T-helper 22 cell (primary cell): ENCODE data around the gene STOML3.

ENCODE experiments used
- DNase-seq: peaks from one replicate; pipeline ENCODE4 v3.0.0-alpha.2; 2020; ENCODE audit warnings: low read depth

The STOML3 gene

DNA sequence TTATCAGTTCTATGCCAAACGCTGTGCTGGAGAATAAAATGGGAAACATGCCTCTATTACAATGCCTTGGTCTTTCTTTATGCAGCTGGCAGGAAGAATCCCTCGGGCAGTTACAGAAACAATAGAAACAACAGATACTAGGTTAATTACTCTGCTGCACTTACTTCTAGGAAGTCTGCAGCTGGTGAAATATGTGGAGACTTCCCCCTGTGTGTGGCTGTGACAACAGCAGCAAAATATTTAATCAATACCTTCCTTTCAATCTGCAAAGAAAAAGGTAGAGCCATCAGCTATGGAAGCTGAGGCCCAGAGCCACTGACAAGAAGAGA lies 9.9 kb downstream of the STOML3 start:
- DNase-seq = no peak

- DNase-seq = no peak
Observed at GRCh38 chr13:38979891-38980749, 10.5 kb downstream of the STOML3 start.

DNA sequence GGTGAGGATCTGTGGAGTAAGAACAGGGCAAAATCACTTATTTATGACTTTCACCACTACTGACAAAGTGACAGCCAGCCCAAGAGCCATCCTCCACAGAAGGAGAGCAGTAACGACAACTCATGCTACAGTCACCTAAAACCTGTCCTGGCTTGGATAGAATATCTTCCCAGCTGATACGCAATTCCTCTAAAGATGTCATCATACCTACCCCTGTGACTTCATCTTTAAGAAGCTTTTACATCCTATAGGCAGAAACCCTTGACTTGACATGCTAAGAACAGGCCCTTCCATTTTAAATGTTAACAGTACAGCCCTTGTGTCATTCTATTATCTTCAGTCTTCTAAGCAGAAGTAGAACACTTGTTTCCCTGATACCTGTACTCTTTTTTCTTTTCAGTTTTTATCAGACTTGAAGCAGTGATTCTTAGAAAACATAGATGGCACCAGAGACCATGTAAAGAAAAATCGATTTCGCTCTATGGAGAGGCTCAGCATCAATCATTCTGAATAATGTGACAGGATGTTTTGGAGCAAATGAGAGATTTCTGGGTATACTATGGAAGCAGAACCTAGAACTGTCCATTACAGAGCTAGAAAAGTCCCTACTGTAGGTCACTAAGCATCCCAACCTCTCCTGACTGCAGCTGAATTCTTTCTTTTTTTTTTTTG lies 20.1 kb downstream of the STOML3 start:
- DNase-seq = no peak

- DNase-seq = no peak
Observed at GRCh38 chr13:38969187-38969586, 21.4 kb downstream of the STOML3 start.

DNA sequence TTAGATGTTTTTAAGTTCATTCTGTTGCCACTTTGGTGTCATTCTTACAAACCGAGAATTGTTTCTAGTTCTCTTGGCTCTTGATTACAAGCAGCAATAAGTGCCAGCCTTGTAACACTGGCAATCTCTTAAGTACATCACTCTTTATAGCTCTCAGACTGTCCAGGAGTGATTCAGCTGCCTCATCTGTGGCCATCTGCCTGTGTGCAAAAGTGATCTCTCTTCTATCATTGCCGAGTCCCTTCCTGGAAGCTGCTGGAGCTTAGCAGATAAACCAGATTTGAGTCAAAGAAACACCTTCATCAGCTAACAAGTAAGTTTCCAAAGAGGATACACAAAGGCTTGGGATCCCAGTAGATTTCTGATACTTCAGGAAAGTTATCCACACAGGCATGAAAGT lies 23.2 kb downstream of the STOML3 start:
- DNase-seq = no peak

- DNase-seq = no peak
Observed at GRCh38 chr13:38965281-38965680, 25.4 kb downstream of the STOML3 start.

DNA sequence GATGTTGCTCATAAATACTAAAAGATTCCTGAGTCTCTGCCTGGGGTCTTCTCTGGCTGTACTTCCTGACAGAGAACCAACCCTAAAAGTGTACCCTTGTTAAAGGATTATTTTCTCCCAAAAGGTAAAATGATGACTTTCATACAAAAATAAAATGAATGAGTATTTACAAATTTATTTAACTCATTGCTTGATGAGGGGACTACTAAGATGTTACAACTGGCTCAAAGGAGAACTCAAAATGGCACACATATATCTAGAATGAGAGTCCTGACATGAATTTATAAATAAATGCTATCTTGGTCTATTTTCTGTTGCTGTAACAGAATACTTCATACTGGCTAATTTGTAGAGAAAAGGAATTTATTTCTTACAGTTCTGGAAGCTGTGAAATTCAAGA lies 30.5 kb downstream of the STOML3 start:
- DNase-seq = no peak

DNA sequence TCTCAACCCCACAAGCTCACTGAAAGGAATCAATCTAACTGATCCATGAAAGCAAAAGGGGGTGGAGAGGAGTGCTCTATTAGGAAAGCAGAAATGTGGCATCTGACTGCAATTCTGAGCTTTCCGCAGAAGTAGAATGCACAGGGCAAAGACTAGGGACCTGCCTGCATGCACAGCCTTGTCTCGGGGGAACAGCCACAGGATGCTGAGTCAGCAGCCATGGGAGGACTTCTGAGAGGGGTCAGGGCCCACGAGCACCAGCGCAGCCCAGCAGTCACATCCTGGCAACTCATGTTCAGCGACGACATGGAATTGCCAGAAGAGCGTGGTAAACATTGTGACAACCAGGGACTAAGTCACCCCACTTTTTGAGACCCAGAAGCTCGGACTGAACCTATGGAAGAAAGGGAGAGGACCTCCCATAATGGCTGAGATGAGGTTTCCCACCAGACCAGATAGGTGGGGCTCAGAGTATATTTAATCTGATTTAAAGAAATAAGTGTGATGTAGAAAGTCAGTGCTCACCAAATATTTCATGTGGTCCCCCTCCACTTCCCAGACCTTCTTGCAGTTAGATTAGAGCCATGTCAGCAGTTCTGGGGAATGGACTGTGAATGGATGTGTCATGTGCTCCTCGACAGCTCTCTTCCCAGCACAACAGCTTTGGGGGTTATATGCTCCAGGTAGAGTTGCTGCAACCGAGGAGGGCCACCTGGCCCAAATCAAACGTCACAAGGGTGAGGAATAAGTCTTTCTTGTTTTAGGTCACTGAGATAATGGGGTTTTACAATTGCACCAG lies 32.6 kb downstream of the STOML3 start:
- no peak for DNase-seq

GRCh38 chr13:38954844-38955243 lies 35.8 kb downstream of the STOML3 start:
- no peak for DNase-seq

DNA sequence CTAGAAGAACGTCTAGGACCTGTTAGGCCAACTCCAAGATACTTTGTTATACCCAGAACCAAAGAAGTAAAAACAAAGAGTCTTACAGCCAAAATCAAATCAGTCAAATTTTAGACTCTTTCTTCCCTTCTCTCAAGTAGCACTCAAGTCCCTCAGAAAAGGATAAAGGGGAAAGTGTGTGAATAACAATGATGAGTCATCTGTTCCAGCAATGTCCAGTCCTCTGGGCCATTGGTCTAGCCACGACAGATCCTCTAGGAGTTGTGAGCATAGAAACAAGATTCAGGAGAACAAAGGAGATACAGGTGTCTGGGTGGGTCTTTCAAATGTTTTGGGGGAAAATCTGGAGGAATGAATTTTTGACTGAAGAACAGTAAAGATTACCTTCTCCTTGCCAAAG lies 36.3 kb downstream of the STOML3 start:
- DNase-seq = no peak

- no peak for DNase-seq
Observed at GRCh38 chr13:38952827-38953226, 37.8 kb downstream of the STOML3 start.

- DNase-seq = no peak
Observed at GRCh38 chr13:38951525-38952313, 38.9 kb downstream of the STOML3 start.

DNA sequence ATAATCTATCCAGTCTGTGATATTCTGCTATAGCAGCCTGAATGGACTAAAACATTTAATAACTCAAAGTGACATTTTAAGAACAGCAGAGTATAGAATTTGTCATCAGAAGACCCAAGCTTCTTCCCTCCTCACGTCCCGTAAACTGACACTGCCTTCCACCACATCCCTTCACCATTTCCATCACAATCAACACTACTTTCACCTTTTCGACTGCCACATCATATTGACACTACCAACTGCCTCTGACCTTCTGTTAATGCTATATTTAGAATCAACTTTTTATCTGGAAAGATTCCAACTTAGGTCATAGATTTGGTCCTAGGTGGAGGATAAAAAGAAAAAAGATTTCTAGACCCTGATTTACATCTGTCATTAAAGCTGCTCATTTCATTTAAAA lies 39.6 kb downstream of the STOML3 start:
- no peak for DNase-seq

DNA sequence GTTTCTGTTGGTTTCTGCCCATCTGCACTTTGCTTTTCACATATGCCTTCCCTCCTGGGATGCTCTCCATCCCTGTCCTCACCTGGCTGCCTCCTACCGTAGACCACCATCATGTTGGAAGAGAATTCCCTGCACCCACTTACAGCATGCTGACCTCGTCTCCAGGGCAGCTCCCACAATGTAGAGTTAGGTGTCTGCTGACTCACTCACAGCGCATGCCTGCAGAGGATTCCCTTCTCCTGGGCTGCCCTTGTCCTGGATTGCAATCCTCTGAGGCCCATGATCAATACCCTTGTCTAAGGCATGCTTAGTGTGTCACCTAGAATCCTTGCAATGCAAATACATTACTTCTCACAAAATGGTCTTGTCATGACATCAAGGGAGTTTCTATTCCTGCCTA lies 43.6 kb downstream of the STOML3 start:
- DNase-seq = no peak

- DNase-seq = no peak
Observed at GRCh38 chr13:38944219-38944618, 46.4 kb downstream of the STOML3 start.

GRCh38 chr13:38943231-38943630 lies 47.4 kb downstream of the STOML3 start:
- no peak for DNase-seq

DNA sequence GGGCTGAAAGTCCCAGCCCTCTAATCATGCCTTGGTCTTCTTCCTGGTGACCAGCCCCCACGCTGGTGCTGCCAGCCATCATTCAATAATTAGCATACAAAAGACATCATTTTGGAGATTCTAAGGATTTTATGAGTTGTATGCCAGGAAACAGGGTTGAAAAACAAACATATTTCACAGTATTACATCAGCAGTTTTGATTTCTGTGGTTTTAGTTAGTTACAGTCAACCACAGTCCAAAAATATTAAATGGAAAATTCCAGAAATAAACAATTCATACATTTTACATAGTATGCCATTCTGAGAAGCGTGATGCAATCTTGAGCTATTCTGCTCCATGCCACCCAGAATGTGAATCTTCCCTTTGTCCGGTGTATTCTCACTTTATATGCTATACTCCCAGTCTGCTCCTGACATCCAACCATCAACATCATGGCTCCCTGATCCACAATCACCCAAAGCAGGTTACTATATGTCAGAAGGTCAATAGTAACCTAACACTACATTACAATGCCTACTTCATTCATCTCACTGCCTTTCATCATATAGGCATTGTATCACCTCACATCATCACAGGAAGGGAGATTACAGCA lies 49.2 kb downstream of the STOML3 start:
- no peak for DNase-seq

- DNase-seq = no peak
Observed at GRCh38 chr13:38933786-38934185, 56.8 kb downstream of the STOML3 start.

DNA sequence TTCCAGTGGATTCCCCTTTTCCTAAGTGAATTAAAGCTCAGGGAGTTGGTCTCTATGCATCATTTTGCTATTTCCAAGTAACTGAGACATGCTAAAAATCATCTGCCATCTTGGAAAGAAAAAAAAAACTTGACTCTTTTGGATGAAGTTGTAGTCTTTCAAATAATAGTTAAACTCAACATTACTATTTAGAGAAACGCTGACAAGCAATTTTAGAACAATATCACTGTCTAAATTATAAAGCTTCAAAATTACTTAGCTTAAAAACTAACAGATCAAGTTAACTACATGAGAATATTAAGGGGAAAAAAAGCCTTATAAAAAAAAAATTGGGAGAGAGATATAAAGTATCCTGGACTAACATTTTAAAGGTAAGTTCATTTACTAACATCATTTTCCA lies 68.5 kb downstream of the STOML3 start:
- no peak for DNase-seq

- DNase-seq = no peak
Observed at GRCh38 chr13:38921081-38921480, 69.5 kb downstream of the STOML3 start.
